HepG2 (cell line): ENCODE data around the gene CDK5RAP2. TPM values are rescaled to one million over a fixed set of nuclear protein-coding genes. Genes with fewer than 3 reads are reported as not detected.

Experiments
- ATF3 ChIP-seq: sonication (generic); formaldehyde crosslinking; IDR thresholded peaks from 2 replicates; pipeline ENCODE4 v1.4.0; 2020; ENCODE audit warnings: missing genetic modification reagents
- CREM ChIP-seq, 2 experiments: sonication (generic) in 1 of 2; formaldehyde crosslinking in 1 of 2; IDR thresholded peaks; 2 replicates each; pipeline versions ENCODE4 v1.4.0 to v1.6.1; 2016 to 2020; ENCODE audit warnings: antibody characterized with exemption in 1 of 2, mild to moderate bottlenecking in 1 of 2, missing genetic modification reagents in 1 of 2
- ERF ChIP-seq: IDR thresholded peaks from 2 replicates; pipeline ENCODE4 v1.6.1; 2018; ENCODE audit warnings: missing biosample characterization, missing genetic modification reagents
- FOXM1 ChIP-seq: sonication (generic); formaldehyde crosslinking; IDR thresholded peaks from 2 replicates; pipeline ENCODE4 v1.5.0; 2020; ENCODE audit warnings: missing genetic modification reagents
- GATA4 ChIP-seq: sonication (generic); IDR thresholded peaks from 2 replicates; pipeline ENCODE4 v1.6.1; 2016; ENCODE audit warnings: antibody characterized with exemption, low read depth, borderline replicate concordance
- HIVEP1 ChIP-seq: sonication (generic); formaldehyde crosslinking; IDR thresholded peaks from 2 replicates; pipeline ENCODE4 v1.4.0; 2020; ENCODE audit warnings: mild to moderate bottlenecking, missing genetic modification reagents
- IRF1 ChIP-seq: sonication (generic); formaldehyde crosslinking; IDR thresholded peaks from 2 replicates; pipeline ENCODE4 v1.4.0; 2020; ENCODE audit warnings: low read depth, mild to moderate bottlenecking, missing genetic modification reagents
- JARID2 ChIP-seq: sonication (generic); formaldehyde crosslinking; IDR thresholded peaks from 2 replicates; pipeline ENCODE4 v1.8.1; 2023; ENCODE audit warnings: missing genetic modification reagents, inconsistent platforms; ENCODE audit not compliant: insufficient replicate concordance
- KLF15 ChIP-seq: sonication (generic); formaldehyde crosslinking; IDR thresholded peaks from 2 replicates; pipeline ENCODE4 v1.8.1; 2023; ENCODE audit warnings: borderline replicate concordance, mild to moderate bottlenecking, inconsistent platforms, missing genetic modification reagents, mixed read lengths
- KLF16 ChIP-seq, 2 experiments: sonication (generic) in 1 of 2; formaldehyde crosslinking in 1 of 2; IDR thresholded peaks; 2 replicates each; pipeline versions ENCODE4 v1.6.1 to v1.8.0; 2016 to 2023; ENCODE audit warnings: missing genetic modification reagents in 2 of 2, missing compliant biosample characterization in 1 of 2
- NFYC ChIP-seq: IDR thresholded peaks from 2 replicates; pipeline ENCODE4 v1.6.1; 2016; ENCODE audit warnings: missing genetic modification reagents, missing compliant biosample characterization
- PHF20 ChIP-seq: sonication (generic); formaldehyde crosslinking; IDR thresholded peaks from 2 replicates; pipeline ENCODE4 v1.5.0; 2020; ENCODE audit warnings: mild to moderate bottlenecking, missing genetic modification reagents
- POGK ChIP-seq: sonication (generic); formaldehyde crosslinking; conservative IDR thresholded peaks from 2 replicates; pipeline ENCODE4 v1.8.0; 2022; ENCODE audit warnings: mild to moderate bottlenecking, moderate library complexity, missing genetic modification reagents
- REPIN1 ChIP-seq: sonication (generic); formaldehyde crosslinking; IDR thresholded peaks from 2 replicates; pipeline ENCODE4 v1.8.0; 2022; ENCODE audit warnings: missing genetic modification reagents, low read depth, mild to moderate bottlenecking, borderline replicate concordance
- SRY ChIP-seq: sonication (generic); formaldehyde crosslinking; IDR thresholded peaks from 2 replicates; pipeline ENCODE4 v1.8.0; 2022; ENCODE audit warnings: mild to moderate bottlenecking, missing genetic modification reagents
- TRIM22 ChIP-seq: fragments of 450-650 bp; IDR thresholded peaks from 2 replicates; pipeline ENCODE4 v1.6.1; 2017
- ZBTB7A ChIP-seq: sonication (generic); formaldehyde crosslinking; IDR thresholded peaks from 2 replicates; pipeline ENCODE4 v1.8.0; 2022; ENCODE audit warnings: mild to moderate bottlenecking, missing genetic modification reagents
- ZFYVE20 ChIP-seq: sonication (generic); formaldehyde crosslinking; IDR thresholded peaks from 2 replicates; pipeline ENCODE4 v1.8.0; 2023; ENCODE audit warnings: low read depth, mild to moderate bottlenecking, moderate library complexity, missing genetic modification reagents, borderline replicate concordance
- ZNF326 ChIP-seq: sonication (generic); formaldehyde crosslinking; IDR thresholded peaks from 2 replicates; pipeline ENCODE4 v1.4.0; 2020; ENCODE audit warnings: missing genetic modification reagents, borderline replicate concordance
- ZNF333 ChIP-seq: sonication (generic); formaldehyde crosslinking; IDR thresholded peaks from 2 replicates; pipeline ENCODE4 v1.4.0; 2020; ENCODE audit warnings: mild to moderate bottlenecking, missing genetic modification reagents, borderline replicate concordance
- ZNF597 ChIP-seq: sonication (generic); formaldehyde crosslinking; IDR thresholded peaks from 2 replicates; pipeline ENCODE4 v1.5.0; 2020; ENCODE audit warnings: missing genetic modification reagents
- ZNF777 ChIP-seq: sonication (generic); formaldehyde crosslinking; IDR thresholded peaks from 2 replicates; pipeline ENCODE4 v1.4.0; 2020; ENCODE audit warnings: missing genetic modification reagents
- polyA plus RNA-seq, 8 experiments: library from polyadenylated mRNA; depleted of rRNA in 3 of 8; stranded (reverse) in 7 of 8; unstranded in 1 of 8; fragments of >200 nt; fragmentation: Illumina TruSeq in 4 of 8; extraction: Trizol in 4 of 8; gene quantifications; 2 replicates each; pipeline versions ENCODE4 v1.2.1 to v1.2.3, GENCODE V29; 2011 to 2016; ENCODE audit warnings: low read depth in 4 of 8, missing spikeins in 1 of 8, mixed read lengths in 1 of 8; ENCODE audit not compliant: insufficient read depth in 1 of 8
- total RNA-seq, 5 experiments: library from RNA; depleted of rRNA; stranded (reverse); fragments of >200 nt; fragmentation: Illumina TruSeq; extraction: Trizol; gene quantifications; 2 replicates each; pipeline ENCODE4 v1.2.3, GENCODE V29; 2016; ENCODE audit warnings: low read depth in 1 of 5

Gene CDK5RAP2
- total and polyA plus RNA-seq, 2 of the 13 experiments (the other 11 are each of a cell fraction or from before 2014, with no cell fraction given): 31.8 to 42.2 TPM

- TF ChIP-seq SRY (peak; percentile 28; the same call in 1 of the 2 replicates), ATF3 (CRISPR knock-in tag) (peak; percentile 89), POGK (CRISPR knock-in tag) (peak; percentile 65; the same call in 1 of the 2 replicates), FOXM1 (CRISPR knock-in tag) (no peak), JARID2 (CRISPR knock-in tag) (peak; percentile 19), PHF20 (CRISPR knock-in tag) (peak; percentile 60; the same call in 1 of the 2 replicates), ZNF597 (CRISPR knock-in tag) (no peak), IRF1 (no peak), ZBTB7A (peak; percentile 22; the same call in 1 of the 2 replicates), CREM (IDR thresholded peaks at IDR 0.05) (peak; percentile 87), CREM (CRISPR knock-in tag; IDR thresholded peaks at IDR 0.05) (no peak), KLF16 (CRISPR knock-in tag; IDR thresholded peaks at IDR 0.05) (peak in 1 of 2 experiments; percentile 91; a peak in 2 of 4 replicates), NFYC (CRISPR knock-in tag) (no peak), GATA4 (peak; percentile 89; the same call in 1 of the 2 replicates), ERF (CRISPR knock-in tag) (peak; percentile 57; the same call in 1 of the 2 replicates), KLF15 (CRISPR knock-in tag) (no peak), ZNF333 (CRISPR knock-in tag) (peak; percentile 49; the same call in 1 of the 2 replicates), REPIN1 (CRISPR knock-in tag) (peak; percentile 93), TRIM22 (no peak), ZFYVE20 (CRISPR knock-in tag) (no peak), ZNF777 (CRISPR knock-in tag) (0 out of 2 replicates have a peak, but pooled peaks have one; percentile 19), HIVEP1 (CRISPR knock-in tag) (peak; percentile 80), ZNF326 (no peak)
These were observed 8.3 kb downstream of the CDK5RAP2 start (continued) for GRCh38 chr9:120571443-120572257.
